GM21717 (cell line): ENCODE data around the gene PHF19.

Experiments used
- ATAC-seq: cut with Tn5 transposase; IDR thresholded peaks from one replicate; pipeline ENCODE4 v1.9.1; 2021; ENCODE audit warnings: mild to moderate bottlenecking, moderate library complexity; ENCODE audit not compliant: unreplicated experiment

Gene PHF19

GRCh38 chr9:120914396-120914795 lies 37.4 kb upstream of the PHF19 start:
- ATAC-seq = no peak

- ATAC-seq = no peak
Observed at GRCh38 chr9:120913647-120914264, 36.8 kb upstream of the PHF19 start.

GRCh38 chr9:120912958-120913646 lies 36.1 kb upstream of the PHF19 start:
- no peak for ATAC-seq

- ATAC-seq = no peak
Observed at GRCh38 chr9:120911295-120911837, 34.4 kb upstream of the PHF19 start.

GRCh38 chr9:120910643-120911042 lies 33.7 kb upstream of the PHF19 start:
- ATAC-seq = no peak

- no peak for ATAC-seq
Observed at GRCh38 chr9:120909904-120910303, 32.9 kb upstream of the PHF19 start.

GRCh38 chr9:120905315-120906164 lies 28.6 kb upstream of the PHF19 start:
- ATAC-seq = no peak

- ATAC-seq = no peak
Observed at GRCh38 chr9:120904978-120905301, 28.0 kb upstream of the PHF19 start.

GRCh38 chr9:120904061-120904977 lies 27.3 kb upstream of the PHF19 start:
- no peak for ATAC-seq

GRCh38 chr9:120902569-120903535 lies 25.9 kb upstream of the PHF19 start:
- no peak for ATAC-seq

- no peak for ATAC-seq
Observed at GRCh38 chr9:120901755-120902568, 25.0 kb upstream of the PHF19 start.

GRCh38 chr9:120900824-120901223 lies 23.8 kb upstream of the PHF19 start:
- ATAC-seq = no peak

GRCh38 chr9:120899490-120900068 lies 22.6 kb upstream of the PHF19 start:
- ATAC-seq = no peak

GRCh38 chr9:120898396-120898795 lies 21.4 kb upstream of the PHF19 start:
- no peak for ATAC-seq

GRCh38 chr9:120895951-120896350 lies 19.0 kb upstream of the PHF19 start:
- ATAC-seq = no peak

GRCh38 chr9:120894321-120895148 lies 17.5 kb upstream of the PHF19 start:
- ATAC-seq = no peak

GRCh38 chr9:120893611-120894307 lies 16.8 kb upstream of the PHF19 start:
- no peak for ATAC-seq
